Activated B cell treated with CpG ODN at 0.5 μM for 24 hours (primary cell): ENCODE data around the gene FCGBP. TPM values are rescaled to one million over a fixed set of nuclear protein-coding genes. Genes with fewer than 3 reads are reported as not detected.

Experiments
- ATAC-seq: fragments of 200-7000 bp; cut with Tn5 transposase; one replicate; pipeline ENCODE4 v1.10.0; 2021; ENCODE audit warnings: low read depth, mild to moderate bottlenecking, moderate library complexity
- CTCF ChIA-PET: fragments of 350-600 bp; sonication (Branson Sonifier 250); formaldehyde crosslinking; loops from one replicate; lab custom pipeline; 2021; ENCODE audit warnings: antibody characterized with exemption; lab: Charles Lee
- POLR2A ChIA-PET: fragments of 350-600 bp; sonication (Branson Sonifier 250); formaldehyde crosslinking; loops from one replicate; lab custom pipeline; 2021; ENCODE audit warnings: antibody characterized with exemption; lab: Charles Lee
- DNase-seq: peaks from one replicate; pipeline ENCODE4 v3.0.0; 2022
- H3K27ac Mint-ChIP-seq: one replicate; pipeline ENCODE4 v1.8.0; 2020; ENCODE audit warnings: mixed read lengths
- H3K27me3 Mint-ChIP-seq: one replicate; pipeline ENCODE4 v1.8.0; 2021; ENCODE audit warnings: mixed read lengths
- H3K36me3 Mint-ChIP-seq: one replicate; pipeline ENCODE4 v1.8.0; 2021; ENCODE audit warnings: low read depth, mixed read lengths
- H3K4me1 Mint-ChIP-seq: one replicate; pipeline ENCODE4 v1.8.0; 2021; ENCODE audit warnings: mixed read lengths
- H3K4me3 Mint-ChIP-seq: one replicate; pipeline ENCODE4 v1.8.0; 2020; ENCODE audit warnings: mild to moderate bottlenecking, mixed read lengths
- H3K9me3 Mint-ChIP-seq: one replicate; pipeline ENCODE4 v1.8.0; 2020; ENCODE audit warnings: mixed read lengths
- intact Hi-C: fragments of 100-400 bp; cut with micrococcal nuclease; formaldehyde crosslinking; loops from one replicate; pipeline ENCODE4 v1.15.1; 2024
- total RNA-seq: library from RNA; stranded (reverse); gene quantifications from 2 replicates; pipeline ENCODE4 v1.2.3, GENCODE V29; 2022
- TF ChIP-seq, protein P1 (sequence below): fragments of 200-600 bp; IDR thresholded peaks from one replicate; pipeline ENCODE4 v1.8.0; 2022; ENCODE audit warnings: antibody characterized with exemption, mild to moderate bottlenecking

Gene FCGBP
- total RNA-seq, 1 donor from 2014 or later: 6.1 TPM

DNA sequence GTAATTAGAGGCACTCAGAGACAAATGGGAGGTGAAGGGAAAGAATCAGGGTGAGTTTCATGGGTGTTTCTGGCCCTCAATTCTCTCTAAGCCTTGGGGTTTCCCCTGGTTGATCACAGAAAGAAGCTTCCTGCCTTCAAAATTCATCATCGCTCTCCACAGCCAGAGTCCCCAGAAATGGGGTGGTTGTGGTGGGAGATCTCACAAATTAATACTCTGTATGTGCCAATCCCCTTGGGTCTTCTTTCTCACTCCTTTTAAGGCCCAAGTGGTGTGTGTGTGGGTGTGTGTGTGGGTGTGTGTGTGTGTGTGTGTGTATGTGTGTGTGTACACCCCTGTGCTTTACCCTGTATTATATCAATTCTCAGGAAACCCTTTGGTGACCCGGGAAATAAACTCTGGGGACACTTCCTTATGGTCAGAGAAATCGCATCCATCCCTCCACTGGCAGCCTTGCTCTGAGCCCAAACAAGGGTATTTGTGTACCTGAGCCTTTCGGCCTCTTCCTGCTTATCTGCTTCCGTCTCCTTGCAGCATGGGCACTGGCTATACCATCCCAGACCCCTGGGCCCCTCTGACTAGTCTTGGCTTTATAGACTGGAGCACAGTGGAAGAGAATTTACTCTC is 2.8 kb upstream of the FCGBP start:
- H3K9me3 Mint-ChIP-seq: peaks cover 4% of the 10 kb centered on the region
- H3K4me1 Mint-ChIP-seq: peaks cover 65% of the 10 kb centered on the region
- H3K36me3 Mint-ChIP-seq: peaks cover 3% of the 10 kb centered on the region
- no peak for DNase-seq
- H3K4me3 Mint-ChIP-seq: peak overlapping the region; percentile 57
- TF ChIP-seq, protein P1, sequence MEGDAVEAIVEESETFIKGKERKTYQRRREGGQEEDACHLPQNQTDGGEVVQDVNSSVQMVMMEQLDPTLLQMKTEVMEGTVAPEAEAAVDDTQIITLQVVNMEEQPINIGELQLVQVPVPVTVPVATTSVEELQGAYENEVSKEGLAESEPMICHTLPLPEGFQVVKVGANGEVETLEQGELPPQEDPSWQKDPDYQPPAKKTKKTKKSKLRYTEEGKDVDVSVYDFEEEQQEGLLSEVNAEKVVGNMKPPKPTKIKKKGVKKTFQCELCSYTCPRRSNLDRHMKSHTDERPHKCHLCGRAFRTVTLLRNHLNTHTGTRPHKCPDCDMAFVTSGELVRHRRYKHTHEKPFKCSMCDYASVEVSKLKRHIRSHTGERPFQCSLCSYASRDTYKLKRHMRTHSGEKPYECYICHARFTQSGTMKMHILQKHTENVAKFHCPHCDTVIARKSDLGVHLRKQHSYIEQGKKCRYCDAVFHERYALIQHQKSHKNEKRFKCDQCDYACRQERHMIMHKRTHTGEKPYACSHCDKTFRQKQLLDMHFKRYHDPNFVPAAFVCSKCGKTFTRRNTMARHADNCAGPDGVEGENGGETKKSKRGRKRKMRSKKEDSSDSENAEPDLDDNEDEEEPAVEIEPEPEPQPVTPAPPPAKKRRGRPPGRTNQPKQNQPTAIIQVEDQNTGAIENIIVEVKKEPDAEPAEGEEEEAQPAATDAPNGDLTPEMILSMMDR: no peak
- ATAC-seq: no peak
- ChIA-PET POLR2A (interaction anchor here (0.6 to 3.6 kb wide), 5 partner anchors 10 to 1332 kb away, joined by 3 to 31 read pairs (median 6); partner anchors contain the start of gene PSMC4), CTCF (interaction anchor here (1.6 to 5.8 kb wide), 2 partner anchors 16 to 33 kb away, joined by 4 to 58 read pairs; partner anchors contain the start of gene PSMC4)
- intact Hi-C loops: loop anchor here (2.0 kb wide), 1 partner anchor 16 kb away; no protein-coding TSS in a partner anchor
- H3K27me3 Mint-ChIP-seq: no peaks in the 10 kb centered on the region
- H3K27ac Mint-ChIP-seq: peak overlapping the region; percentile 47

DNA sequence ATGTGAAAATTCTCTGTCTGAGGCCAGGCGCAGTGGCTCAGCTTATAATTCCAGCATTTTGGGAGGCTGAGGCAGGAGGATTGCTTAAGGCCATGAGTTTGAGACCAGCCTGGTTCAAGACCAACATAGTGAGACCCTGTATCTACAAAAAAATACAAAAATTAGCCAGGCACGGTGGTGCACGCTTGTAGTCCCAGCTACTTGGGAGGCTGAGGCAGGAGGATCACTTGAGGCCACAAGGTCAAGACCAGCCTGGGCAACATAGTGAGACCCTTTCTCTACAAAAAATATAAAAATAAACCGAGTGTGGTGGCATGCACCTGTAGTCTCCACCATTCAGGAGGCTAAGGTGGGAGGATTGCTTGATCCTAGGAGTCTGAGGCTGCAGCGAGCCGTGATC is 2.2 kb upstream of the FCGBP start:
- peaks cover 3% of the 10 kb centered on the region for H3K36me3 Mint-ChIP-seq
- TF ChIP-seq, protein P1: no peak
- DNase-seq (no peak), ATAC-seq (no peak)
- H3K27ac Mint-ChIP-seq: peak overlapping the region; percentile 47
- no peaks in the 10 kb centered on the region for H3K27me3 Mint-ChIP-seq
- H3K9me3 Mint-ChIP-seq: peaks cover 4% of the 10 kb centered on the region
- ChIA-PET CTCF (interaction anchor here (1.0 to 5.8 kb wide), 3 partner anchors 17 to 207 kb away, joined by 4 to 58 read pairs (median 5); partner anchors contain the start of gene PSMC4), POLR2A (interaction anchor here (2.2 to 3.6 kb wide), 3 partner anchors 12 to 34 kb away, joined by 5 to 31 read pairs (median 14); partner anchors contain the start of gene PSMC4)
- H3K4me1 Mint-ChIP-seq: peaks cover 59% of the 10 kb centered on the region
- intact Hi-C loops: loop anchor here (2.0 kb wide), 1 partner anchor 16 kb away; no protein-coding TSS in a partner anchor
- H3K4me3 Mint-ChIP-seq: peak overlapping the region; percentile 57

DNA sequence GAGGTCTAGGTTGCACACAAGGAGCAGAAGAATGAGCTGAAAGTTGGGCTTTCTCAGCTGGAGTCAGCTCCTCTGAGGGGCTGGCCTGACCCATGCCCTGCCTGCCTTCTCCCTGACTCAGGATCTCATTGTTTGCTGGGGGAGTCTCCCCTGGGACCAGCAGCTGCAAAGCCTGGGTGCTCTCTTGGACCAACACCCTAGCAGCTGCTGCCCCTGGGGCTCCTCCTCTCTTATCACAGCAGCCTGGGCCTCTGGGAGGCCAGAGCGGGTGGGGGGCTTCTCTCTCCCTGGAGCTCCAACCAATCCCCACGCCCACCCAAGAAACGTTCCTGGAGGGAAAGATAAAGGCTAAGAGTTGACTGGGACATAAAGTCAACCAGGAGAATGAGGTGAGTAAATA is 1.6 kb upstream of the FCGBP start:
- H3K4me1 Mint-ChIP-seq: peaks cover 53% of the 10 kb centered on the region
- H3K9me3 Mint-ChIP-seq: peaks cover 4% of the 10 kb centered on the region
- H3K27ac Mint-ChIP-seq: no peak overlapping the region
- TF ChIP-seq, protein P1: no peak
- no peak for ATAC-seq
- H3K27me3 Mint-ChIP-seq: no peaks in the 10 kb centered on the region
- H3K4me3 Mint-ChIP-seq: no peak overlapping the region
- ChIA-PET POLR2A (interaction anchor here (2.2 to 3.6 kb wide), 3 partner anchors 13 to 34 kb away, joined by 5 to 31 read pairs (median 14); partner anchors contain the start of gene PSMC4), CTCF (interaction anchor here (1.0 to 5.8 kb wide), 3 partner anchors 17 to 208 kb away, joined by 4 to 58 read pairs (median 5); partner anchors contain the start of gene PSMC4)
- DNase-seq: no peak
- intact Hi-C loops: loop anchor here (2.0 kb wide), 1 partner anchor 17 kb away; no protein-coding TSS in a partner anchor
- peaks cover 3% of the 10 kb centered on the region for H3K36me3 Mint-ChIP-seq

DNA sequence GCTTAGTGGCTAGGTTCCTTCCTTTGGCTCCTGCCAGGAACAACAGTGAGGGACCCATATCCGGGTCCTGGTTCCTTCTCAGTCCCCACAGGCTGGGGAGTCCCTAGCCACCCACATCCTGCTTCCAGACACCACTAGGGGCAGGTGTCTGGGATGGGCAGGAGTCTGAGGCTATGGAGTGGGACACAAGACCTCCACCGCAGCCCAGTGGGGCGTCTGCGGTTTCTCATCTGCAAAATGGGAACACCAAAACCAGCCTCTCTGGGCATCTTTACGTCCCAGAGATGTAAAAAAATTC is 879 bp upstream of the FCGBP start:
- Mint-ChIP-seq H3K9me3 (peaks cover 2% of the 10 kb centered on the region), H3K4me1 (peaks cover 46% of the 10 kb centered on the region), H3K36me3 (peaks cover 3% of the 10 kb centered on the region), H3K27me3 (no peaks in the 10 kb centered on the region), H3K27ac (no peak overlapping the region), H3K4me3 (no peak overlapping the region)
- ATAC-seq: no peak
- intact Hi-C loops: no loop called here
- TF ChIP-seq, protein P1: no peak
- CTCF ChIA-PET: interaction anchor here (1.0 to 5.8 kb wide), 3 partner anchors 18 to 209 kb away, joined by 4 to 58 read pairs (median 5); partner anchors contain the start of gene PSMC4
- no peak for DNase-seq
- POLR2A ChIA-PET: interaction anchor here (0.6 to 3.6 kb wide), 2 partner anchors 12 to 35 kb away, joined by 7 to 31 read pairs; partner anchors contain the start of gene PSMC4

DNA sequence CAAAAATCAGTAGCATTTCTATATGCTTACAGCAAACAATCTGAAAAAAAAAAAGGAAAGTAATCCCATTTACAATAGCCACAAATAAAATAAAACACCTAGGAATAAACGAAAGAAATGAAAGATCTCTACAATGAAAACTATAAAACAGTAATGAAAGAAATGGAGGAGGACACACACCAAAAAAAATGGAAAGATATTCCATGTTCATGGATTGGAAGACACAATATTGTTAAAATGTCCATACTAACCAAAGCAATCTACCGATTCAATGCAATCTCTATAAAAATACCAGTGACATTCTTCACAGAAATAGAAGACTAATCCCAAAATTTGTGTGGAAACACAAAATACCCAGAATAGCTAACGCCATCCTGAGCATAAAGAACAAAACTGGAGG is 4.7 kb downstream of the FCGBP start:
- no peak for ATAC-seq
- no peak for DNase-seq
- Mint-ChIP-seq H3K4me3 (no peak overlapping the region), H3K9me3 (no peaks in the 10 kb centered on the region), H3K4me1 (peaks cover 7% of the 10 kb centered on the region), H3K27me3 (no peaks in the 10 kb centered on the region), H3K36me3 (no peaks in the 10 kb centered on the region), H3K27ac (no peak overlapping the region)
- intact Hi-C loops: no loop called here
- TF ChIP-seq, protein P1: no peak
- CTCF ChIA-PET: no interaction called here
- POLR2A ChIA-PET: no interaction called here
